ENCODE measurements around the gene KCNJ14. TPM values are rescaled to one million over a fixed set of nuclear protein-coding genes. Genes with fewer than 3 reads are reported as not detected.
A peak's percentile ranks its signal among the peaks of the same experiment; 100 is the strongest.

The KCNJ14 gene
- total RNA-seq, 4 donors from 2014 or later = 0.57 to 1.3 (median 0.92) TPM

- WGBS, 2 donors = 71 to 77% methylated on average over 5 of the region's 7 CpGs
- TF ChIP-seq POLR2A (IDR thresholded peaks at IDR 0.05) (no peak), CTCF (IDR thresholded peaks at IDR 0.05) (no peak)
Measured at GRCh38 chr19:48417421-48417820, 38.0 kb upstream of the KCNJ14 start.

GRCh38 chr19:48418317-48419064 is 36.9 kb upstream of the KCNJ14 start:
- intact Hi-C loops (cut with DNase I) = no loop called here
- Histone ChIP-seq H3K27me3 (peaks cover 0 to 43% (median 2%) of the 10 kb centered on the region in 4 donors), H3K27ac (no peak overlapping the region), H3K4me1 (peaks cover 14 to 34% (median 17%) of the 10 kb centered on the region in 3 donors), H3K36me3 (no peaks in the 10 kb centered on the region), H3K4me3 (no peak overlapping the region), H3K9me3 (no peaks in the 10 kb centered on the region)
- TF ChIP-seq POLR2A (IDR thresholded peaks at IDR 0.05) = no peak
- no peak for TF ChIP-seq CTCF (IDR thresholded peaks at IDR 0.05)
- DNase-seq = no peak
- 69 to 73% methylated on average over 6 of the region's 6 CpGs for WGBS, 2 donors

More at GRCh38 chr19:48417421-48417820, 38.0 kb upstream of the KCNJ14 start:
- DNase-seq = no peak
- no peak overlapping the region for H3K4me3 ChIP-seq
- peaks cover 0 to 43% (median 2%) of the 10 kb centered on the region in 4 donors for H3K27me3 ChIP-seq
- intact Hi-C loops (cut with DNase I) = no loop called here
- no peaks in the 10 kb centered on the region for H3K9me3 ChIP-seq
- no peaks in the 10 kb centered on the region for H3K36me3 ChIP-seq
- H3K27ac ChIP-seq = no peak overlapping the region
- H3K4me1 ChIP-seq = peaks cover 14 to 34% (median 17%) of the 10 kb centered on the region in 3 donors

GRCh38 chr19:48419158-48419920 is 36.0 kb upstream of the KCNJ14 start:
- 56 to 73% methylated on average over 17 to 20 of the region's 31 CpGs for WGBS, 2 donors
- TF ChIP-seq CTCF (IDR thresholded peaks at IDR 0.05) (no peak), POLR2A (IDR thresholded peaks at IDR 0.05) (no peak)
- Histone ChIP-seq H3K27ac (no peak overlapping the region), H3K4me3 (peak overlapping the region in 1 of 4 donors; percentile 21), H3K36me3 (no peaks in the 10 kb centered on the region), H3K4me1 (peaks cover 14 to 29% (median 17%) of the 10 kb centered on the region in 3 donors), H3K27me3 (peaks cover 0 to 36% (median 2%) of the 10 kb centered on the region in 4 donors), H3K9me3 (no peaks in the 10 kb centered on the region)
- DNase-seq = no peak
- intact Hi-C loops (cut with DNase I) = no loop called here

GRCh38 chr19:48421548-48421947 is 33.8 kb upstream of the KCNJ14 start:
- WGBS, 2 donors = 24 to 67% methylated on average over 4 to 10 of the region's 16 CpGs
- Histone ChIP-seq H3K27ac (no peak overlapping the region), H3K9me3 (no peaks in the 10 kb centered on the region)

More at GRCh38 chr19:48421548-48421947, 33.8 kb upstream of the KCNJ14 start:
- Histone ChIP-seq H3K36me3 (no peaks in the 10 kb centered on the region), H3K27me3 (peaks cover 0 to 14% (median 0%) of the 10 kb centered on the region in 4 donors), H3K4me3 (no peak overlapping the region), H3K4me1 (peaks cover 0 to 12% (median 7%) of the 10 kb centered on the region in 3 donors)
- intact Hi-C loops (cut with DNase I) = no loop called here
- no peak for TF ChIP-seq CTCF (IDR thresholded peaks at IDR 0.05)
- no peak for TF ChIP-seq POLR2A (IDR thresholded peaks at IDR 0.05)
- DNase-seq = no peak

All from esophagus squamous epithelium (tissue), 5 donors.